HG02588 (cell line): ENCODE measurements around the gene NEB.
"Not testable (repeated sequence)": the region's sequence is repeated elsewhere in the genome, so short reads cannot be mapped to it uniquely, and the experiment has no call there.

Source experiments
- ATAC-seq: cut with Tn5 transposase; IDR thresholded peaks from one replicate; pipeline ENCODE4 v1.9.1; 2021; ENCODE audit warnings: mild to moderate bottlenecking, moderate library complexity; ENCODE audit not compliant: unreplicated experiment

The NEB gene

DNA sequence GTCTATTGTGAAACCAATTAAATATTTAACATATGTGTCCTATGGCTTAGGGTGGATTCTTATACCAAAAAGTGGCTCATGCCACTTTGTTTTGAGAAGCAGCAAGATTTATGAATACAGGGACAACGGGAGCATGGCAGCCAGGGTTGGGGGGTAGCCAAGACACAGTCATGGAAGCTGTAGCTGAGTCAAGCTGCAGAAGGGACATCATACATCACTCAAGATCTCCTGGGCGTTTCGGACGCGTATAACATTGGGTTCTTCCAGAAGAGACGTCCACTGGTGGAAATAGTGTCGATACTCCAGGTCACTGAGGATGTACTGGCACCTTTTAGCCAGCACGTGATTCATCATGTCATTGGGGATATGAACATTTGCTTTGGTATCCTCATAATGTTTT lies 171.9 kb downstream of the NEB start:
- no peak for ATAC-seq

DNA sequence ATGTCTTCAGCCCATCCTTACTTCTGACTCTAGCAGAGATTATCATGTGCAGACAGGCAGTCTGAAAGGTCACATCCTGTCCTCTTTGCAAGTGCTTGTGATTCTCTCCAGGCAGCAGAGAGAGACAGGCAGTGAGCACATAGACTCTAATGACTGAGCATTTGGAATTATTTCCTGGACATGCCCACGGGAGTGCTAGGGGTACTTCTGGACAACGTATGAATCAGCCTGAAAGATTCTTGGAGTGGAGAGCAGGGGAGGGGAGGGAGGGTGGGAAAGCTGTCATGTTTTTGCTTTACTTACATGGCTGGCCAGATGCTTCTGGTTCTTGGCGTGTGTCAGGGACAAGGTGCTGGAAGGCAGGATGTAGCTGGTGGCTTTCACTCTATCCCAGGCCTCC lies 174.0 kb downstream of the NEB start:
- ATAC-seq = no peak

- ATAC-seq = not testable (repeated sequence)
Observed at GRCh38 chr2:151559431-151559830, 174.8 kb downstream of the NEB start.

GRCh38 chr2:151557883-151558282 lies 176.4 kb downstream of the NEB start:
- ATAC-seq = not testable (repeated sequence)

- ATAC-seq = no peak
Observed at GRCh38 chr2:151556121-151556520, 178.2 kb downstream of the NEB start.

- ATAC-seq = no peak
Observed at GRCh38 chr2:151552287-151552686, 182.0 kb downstream of the NEB start.

DNA sequence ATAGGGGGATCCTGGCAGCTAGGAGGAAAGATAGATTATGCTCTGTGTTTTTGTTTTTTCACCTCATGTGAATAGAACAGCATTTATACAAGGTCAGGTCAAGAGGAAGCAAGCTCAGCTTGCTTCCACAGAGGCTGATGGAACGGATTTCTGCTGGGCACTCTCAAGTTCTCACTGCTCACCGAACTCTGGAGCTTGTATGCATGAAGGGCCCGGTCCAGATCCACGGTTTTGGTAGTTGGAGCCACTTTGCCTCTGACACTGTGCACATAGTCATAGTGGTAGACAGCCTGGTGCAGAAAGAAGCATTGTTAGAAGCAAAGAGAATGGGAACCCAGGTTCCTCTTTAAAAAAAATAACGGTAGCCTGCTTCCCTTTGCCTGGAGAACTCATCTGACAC lies 182.7 kb downstream of the NEB start:
- ATAC-seq = no peak

DNA sequence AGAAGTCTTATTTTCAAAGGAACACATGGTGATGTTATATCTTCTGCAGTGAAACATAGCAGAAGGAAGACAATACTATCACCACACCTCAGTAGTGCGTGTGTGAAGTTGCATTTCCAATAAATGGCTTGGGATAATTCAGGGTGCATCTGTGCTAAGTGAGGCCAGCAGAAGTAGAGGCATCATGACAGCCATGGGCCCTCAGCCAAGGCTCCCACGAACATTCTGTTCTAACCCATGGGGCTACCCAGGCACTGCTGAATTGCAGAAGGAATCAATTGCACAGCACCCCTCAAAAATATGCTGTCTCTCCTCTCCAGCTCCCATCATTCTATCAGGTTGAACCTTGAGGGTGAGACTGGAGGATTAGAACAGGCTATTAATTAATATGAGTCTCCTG lies 185.1 kb downstream of the NEB start:
- no peak for ATAC-seq

DNA sequence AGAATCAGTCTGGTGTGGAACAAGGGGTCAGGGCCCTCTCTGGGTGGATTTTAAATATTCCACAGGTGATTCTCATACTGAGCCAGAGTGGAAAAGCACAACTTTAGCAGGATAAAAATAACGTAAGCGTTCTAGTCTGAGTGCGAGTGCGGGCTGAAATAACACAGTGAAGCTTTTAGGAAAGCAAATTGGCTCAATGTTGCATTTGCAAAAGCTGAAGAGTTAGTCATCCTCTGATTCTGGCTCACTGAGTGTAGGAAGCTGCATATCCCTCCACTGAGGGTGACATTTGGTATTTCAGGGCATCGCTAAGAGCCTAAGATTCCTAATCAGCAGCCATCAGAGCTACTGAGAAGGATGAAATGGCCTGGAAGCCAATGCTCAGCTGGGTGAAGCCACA lies 189.8 kb downstream of the NEB start:
- no peak for ATAC-seq

DNA sequence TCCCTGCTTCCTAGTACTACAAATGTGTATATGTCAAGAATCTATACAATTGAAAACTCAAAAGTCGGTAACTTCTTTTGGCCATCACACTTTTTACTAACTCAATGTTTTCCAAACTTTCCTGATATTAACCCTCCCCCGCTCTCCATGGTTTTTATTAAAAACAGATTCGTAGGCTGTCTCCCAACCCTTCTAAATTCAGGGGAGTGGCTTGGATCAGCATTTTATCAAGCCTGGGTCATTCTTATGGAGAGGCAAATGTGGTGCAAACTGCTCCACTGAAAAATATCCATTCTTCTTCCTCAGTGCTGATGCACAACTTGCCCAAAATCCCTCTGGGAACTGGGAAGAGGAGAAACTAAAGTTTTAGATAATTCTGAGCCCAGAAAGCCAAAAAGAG lies 190.4 kb downstream of the NEB start:
- ATAC-seq = no peak

DNA sequence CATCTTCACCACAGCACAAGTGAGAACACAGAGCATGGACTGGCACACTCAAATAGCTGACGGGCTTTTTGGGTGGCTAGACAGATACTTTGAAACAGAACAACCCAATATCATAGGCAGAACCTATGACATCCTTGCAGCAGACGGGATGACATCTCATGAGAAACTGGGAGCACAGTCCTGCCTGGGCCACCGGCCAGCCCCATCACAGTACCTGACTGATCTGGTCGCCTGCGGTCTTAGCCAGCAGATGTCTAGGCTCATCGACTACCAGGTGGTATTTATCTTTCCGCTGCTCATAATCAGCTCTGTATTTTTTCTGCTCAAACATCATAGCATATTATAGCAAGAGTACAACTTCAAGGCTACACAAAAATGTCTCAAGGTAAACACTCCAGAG lies 200.3 kb downstream of the NEB start:
- ATAC-seq = no peak

- no peak for ATAC-seq
Observed at GRCh38 chr2:151533127-151533526, 201.1 kb downstream of the NEB start.

GRCh38 chr2:151526572-151527090 lies 207.6 kb downstream of the NEB start:
- ATAC-seq = no peak

GRCh38 chr2:151525821-151526373 lies 208.4 kb downstream of the NEB start:
- ATAC-seq = no peak

DNA sequence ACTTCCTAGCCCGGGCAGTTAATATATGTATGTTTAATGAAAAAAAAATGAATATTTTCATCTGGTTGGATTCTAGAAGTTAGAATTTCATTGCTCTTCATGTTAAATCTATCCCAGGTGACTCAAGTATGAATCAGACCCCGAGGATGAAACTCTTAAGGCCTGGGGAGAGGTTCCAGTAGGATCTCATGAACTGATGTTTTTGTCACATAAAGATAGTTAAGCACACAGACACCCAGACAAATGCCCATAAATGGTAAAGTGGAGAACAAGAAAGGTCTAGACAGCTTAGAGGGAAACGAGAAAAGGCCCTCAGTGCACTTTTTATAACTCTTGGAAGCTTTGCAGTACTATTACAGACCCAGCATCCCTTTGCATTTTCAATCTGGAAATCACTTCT lies 210.4 kb downstream of the NEB start:
- no peak for ATAC-seq

DNA sequence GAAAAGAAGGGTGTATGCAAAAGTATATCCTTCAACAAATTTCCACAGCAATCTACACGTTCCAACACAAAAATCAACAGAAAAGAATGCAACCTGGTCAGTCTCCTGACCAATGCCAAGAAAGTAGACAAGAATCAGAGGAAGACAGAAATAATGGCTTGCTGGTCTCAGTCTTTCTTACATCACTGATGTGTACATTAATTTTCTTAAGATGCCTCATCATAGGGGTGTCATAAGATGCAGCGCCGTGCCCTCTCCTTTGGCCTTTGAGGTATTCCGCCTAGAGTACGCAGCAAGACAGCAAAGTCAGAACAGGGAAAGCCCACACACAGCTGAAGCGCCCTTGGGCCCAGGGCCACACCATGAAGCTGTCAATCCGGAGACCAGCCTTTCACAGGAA lies 211.7 kb downstream of the NEB start:
- no peak for ATAC-seq

- ATAC-seq = no peak
Observed at GRCh38 chr2:151520976-151521375, 213.3 kb downstream of the NEB start.

DNA sequence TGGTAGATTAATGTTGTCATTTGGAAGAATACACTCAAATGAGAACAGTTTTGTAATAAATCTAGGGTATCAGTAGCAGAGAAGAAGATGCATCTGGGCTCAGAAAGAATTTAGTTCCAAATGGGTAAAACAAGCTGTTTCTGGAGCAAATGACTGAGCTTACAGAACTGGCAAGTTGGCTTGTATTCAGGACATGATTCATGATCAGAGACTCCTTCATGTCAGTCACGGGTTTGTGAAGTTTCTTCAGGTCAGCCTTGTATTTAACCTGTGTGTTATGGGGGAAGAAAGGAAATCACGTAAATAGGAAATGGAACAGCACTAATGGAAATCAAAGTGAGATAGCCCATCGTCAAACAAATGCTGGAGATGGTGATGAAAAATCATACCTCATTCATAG lies 215.5 kb downstream of the NEB start:
- no peak for ATAC-seq

DNA sequence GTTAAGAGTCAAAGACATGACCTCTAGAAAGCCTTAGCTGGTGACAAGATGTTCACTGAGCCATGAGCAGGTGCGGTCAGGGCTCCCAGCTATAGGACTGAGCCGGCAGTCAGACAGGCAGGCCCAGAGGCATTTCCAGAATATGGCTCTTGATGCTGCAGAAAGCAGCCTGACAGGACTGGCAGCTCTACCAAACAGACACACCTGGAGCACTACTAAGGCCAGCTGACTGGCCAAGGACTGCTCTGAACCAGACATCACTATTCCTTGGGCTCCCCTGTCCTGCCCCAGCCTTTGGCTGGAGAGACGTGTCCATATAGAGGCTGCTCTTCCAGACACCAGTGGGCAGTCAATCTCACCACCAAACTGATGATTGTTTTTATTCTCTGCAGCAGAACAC lies 225.8 kb downstream of the NEB start:
- no peak for ATAC-seq

DNA sequence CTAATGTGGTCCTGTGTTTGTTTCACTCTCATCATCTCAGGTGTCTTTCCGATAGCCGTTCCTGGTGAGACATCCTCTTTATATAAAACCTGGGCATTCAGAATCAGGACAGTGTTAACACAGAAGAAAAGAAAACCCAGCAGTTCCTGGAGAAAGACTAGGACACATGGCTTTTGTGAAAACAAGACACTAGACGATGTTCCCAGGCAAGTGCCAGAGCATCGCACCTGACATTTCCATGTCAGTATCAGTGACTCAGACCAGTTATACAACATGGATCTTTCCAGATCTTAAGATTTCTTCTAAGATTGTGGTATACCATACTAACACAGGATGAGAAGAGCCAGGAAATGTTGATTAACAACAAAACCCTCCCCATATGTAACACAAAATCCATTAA lies 228.1 kb downstream of the NEB start:
- ATAC-seq = no peak

- ATAC-seq = no peak
Observed at GRCh38 chr2:151498178-151498577, 236.1 kb downstream of the NEB start.

DNA sequence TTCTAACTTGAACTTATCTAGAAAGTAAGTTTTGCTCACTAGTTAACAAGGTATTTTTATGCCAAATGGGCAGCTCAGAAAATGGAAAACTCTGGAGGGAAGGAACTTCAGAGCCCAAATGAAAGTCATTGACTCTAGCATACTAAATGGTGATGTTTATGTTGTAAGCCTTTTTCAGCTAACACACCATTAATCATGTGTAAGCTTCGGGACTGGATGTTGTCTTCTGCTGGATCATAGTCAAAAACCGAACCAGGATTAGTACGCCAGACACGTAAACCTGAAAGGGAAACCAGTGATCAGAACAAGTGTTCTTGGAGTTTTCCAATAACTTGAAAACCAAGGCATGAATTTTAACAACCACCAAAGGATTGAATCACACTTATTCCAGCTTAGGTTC lies 242.8 kb downstream of the NEB start:
- ATAC-seq = no peak

DNA sequence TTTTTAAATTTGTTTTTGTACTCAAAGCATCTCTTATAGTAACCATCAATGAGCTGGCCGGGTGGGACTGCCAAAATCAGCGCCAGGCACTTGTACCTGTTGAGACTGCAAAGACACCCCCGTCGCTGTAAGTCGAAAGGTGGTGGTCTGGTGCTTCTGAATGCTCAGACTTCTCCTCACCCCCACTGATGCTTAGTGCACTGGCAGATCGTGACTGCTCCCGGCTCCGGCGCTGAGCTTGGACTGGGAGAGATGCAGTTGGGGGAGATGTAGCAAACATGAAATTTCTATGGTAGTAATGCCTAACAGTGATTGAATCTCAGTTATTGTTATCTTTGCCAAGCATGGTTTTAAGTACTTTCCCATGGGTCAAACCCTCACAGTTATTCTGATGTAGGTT lies 244.0 kb downstream of the NEB start:
- ATAC-seq = no peak
